Kidney (tissue), 14 donors: Measurements from ENCODE around the gene DPP9. TPM values are rescaled to one million over a fixed set of nuclear protein-coding genes. Genes with fewer than 3 reads are reported as not detected.

Source experiments
- DNase-seq, 5 donors: peaks; one replicate each; pipeline ENCODE4 v3.0.0-alpha.2; 2013 to 2020
- FAIRE-seq: peaks from 2 replicates; lab custom pipeline; 2012; peaks lifted over from hg19 to GRCh38; lab: Jason Lieb, UNC
- H3K27ac ChIP-seq, 2 donors: one replicate each; pipeline ENCODE4 v1.7.0; 2013; ENCODE audit warnings: low read depth in 2 of 2, low read length in 2 of 2, inconsistent platforms in 1 of 2
- H3K27me3 ChIP-seq: one replicate; pipeline ENCODE4 v1.7.1; 2013; ENCODE audit warnings: low read length, inconsistent platforms; ENCODE audit not compliant: control insufficient read depth, insufficient read depth
- H3K36me3 ChIP-seq, 3 donors: one replicate each; pipeline versions ENCODE4 v1.7.0 to v1.7.1; 2013; ENCODE audit warnings: low read length in 3 of 3, control low read depth in 1 of 3, inconsistent platforms in 1 of 3; ENCODE audit not compliant: insufficient read depth in 3 of 3, control insufficient read depth in 2 of 3
- H3K4me1 ChIP-seq, 3 donors: one replicate each; pipeline versions ENCODE4 v1.7.0 to v1.7.1; 2013; ENCODE audit warnings: low read length in 3 of 3, inconsistent platforms in 1 of 3, low read depth in 1 of 3; ENCODE audit not compliant: control insufficient read depth in 2 of 3, insufficient read depth in 2 of 3
- H3K4me3 ChIP-seq, 3 donors: one replicate each; pipeline versions ENCODE4 v1.7.0 to v1.8.1; 2013; ENCODE audit warnings: low read length in 3 of 3, control low read depth in 1 of 3, inconsistent platforms in 1 of 3
- H3K9ac ChIP-seq, 3 donors: one replicate each; pipeline versions ENCODE4 v1.7.0 to v1.7.1; 2013; ENCODE audit warnings: low read length in 3 of 3, control low read depth in 1 of 3, inconsistent platforms in 1 of 3
- H3K9me3 ChIP-seq, 3 donors: one replicate each; pipeline versions ENCODE4 v1.7.0 to v1.7.1; 2013; ENCODE audit warnings: low read length in 3 of 3, control low read depth in 1 of 3, inconsistent platforms in 1 of 3; ENCODE audit not compliant: control insufficient read depth in 2 of 3, insufficient read depth in 1 of 3
- intact Hi-C: fragments of 100-400 bp; cut with DNase I; formaldehyde crosslinking; loops from one replicate; pipeline ENCODE4 v1.11.1; 2022
- polyA plus RNA-seq: library from polyadenylated mRNA; stranded (reverse); fragments of 350-450 nt; fragmentation: Illumina TruSeq; extraction: RNeasy Lipid Tissue Mini Kit (QIAGEN cat#74804); gene quantifications from one replicate; pipeline ENCODE4 v1.2.3, GENCODE V29; 2014; ENCODE audit warnings: low read depth, low replicate concordance; ENCODE audit not compliant: insufficient read depth
- total RNA-seq: library from RNA; stranded (reverse); fragmentation: NEBNext Ultra II Directional; extraction: Animal tissue kit (Norgen Biotek cat#: 25700); gene quantifications from one replicate; pipeline ENCODE4 v1.2.1, GENCODE V29; 2021
- TF ChIP-seq, protein P1 (sequence below): IDR thresholded peaks from 3 replicates; pipeline ENCODE4 v1.5.1; 2012; ENCODE audit warnings: mild to moderate bottlenecking, moderate library complexity, borderline replicate concordance; ENCODE audit not compliant: insufficient read depth; ENCODE audit errors: extremely low read depth
- donor health status: control.
- donor health status: control.
- donor health status: control.
- donor health status: control.
- donor health status: control.
- donor health status: DM: yes; HTN: yes; CAD: no.
- donor health status: Normal renal cell carcinoma (clear cell type).

Gene DPP9
- total and polyA plus RNA-seq, 2 donors from 2014 or later = 14.0 to 61.9 TPM

DNA sequence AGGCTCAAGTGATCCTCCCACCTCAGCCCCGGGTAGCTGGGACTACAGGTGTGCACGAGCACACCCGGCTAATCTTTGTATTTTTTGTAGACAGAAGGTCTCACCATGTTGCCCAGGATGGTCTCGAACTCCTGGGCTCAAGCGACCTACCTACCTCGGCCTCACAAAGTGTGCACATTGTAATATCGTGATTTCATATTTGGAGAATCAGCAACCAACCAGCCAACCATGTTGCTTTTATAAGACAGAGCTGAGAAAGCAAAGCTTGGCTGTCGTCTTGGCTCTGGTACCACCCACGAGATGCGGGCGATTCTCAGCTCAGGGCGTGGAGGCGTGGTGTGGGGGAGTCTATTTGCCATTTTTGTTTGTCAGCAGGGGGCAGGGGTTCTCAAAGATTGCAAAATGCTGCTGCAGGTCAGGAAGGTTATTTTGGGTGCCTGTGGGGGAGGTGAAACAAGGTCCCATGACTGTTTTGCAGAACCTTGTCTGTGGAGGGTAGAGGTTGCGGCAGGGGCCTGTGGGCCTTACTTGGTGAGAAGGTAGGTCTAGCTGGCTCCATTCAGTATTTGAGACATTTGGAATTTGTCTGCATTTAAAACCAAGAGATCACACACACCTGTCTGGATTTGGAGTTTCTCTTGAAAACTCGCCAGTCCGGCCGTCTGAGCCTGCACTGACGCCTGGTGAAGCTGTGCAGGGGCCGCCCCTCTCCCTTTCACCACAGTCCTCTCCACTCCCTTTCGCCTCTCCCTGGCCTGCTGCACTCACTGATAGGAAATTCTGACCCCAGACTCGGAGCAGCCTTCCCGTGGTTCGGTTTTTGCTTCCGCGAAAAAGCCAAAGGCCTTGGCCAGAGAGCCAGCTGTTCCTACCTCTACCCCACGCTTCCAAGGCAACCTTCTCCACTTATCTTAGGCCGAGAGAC lies 68.9 kb downstream of the DPP9 start:
- no peak for DNase-seq
- H3K36me3 ChIP-seq = peaks cover 5 to 13% (median 8%) of the 10 kb centered on the region in 3 donors
- TF ChIP-seq, protein P1, sequence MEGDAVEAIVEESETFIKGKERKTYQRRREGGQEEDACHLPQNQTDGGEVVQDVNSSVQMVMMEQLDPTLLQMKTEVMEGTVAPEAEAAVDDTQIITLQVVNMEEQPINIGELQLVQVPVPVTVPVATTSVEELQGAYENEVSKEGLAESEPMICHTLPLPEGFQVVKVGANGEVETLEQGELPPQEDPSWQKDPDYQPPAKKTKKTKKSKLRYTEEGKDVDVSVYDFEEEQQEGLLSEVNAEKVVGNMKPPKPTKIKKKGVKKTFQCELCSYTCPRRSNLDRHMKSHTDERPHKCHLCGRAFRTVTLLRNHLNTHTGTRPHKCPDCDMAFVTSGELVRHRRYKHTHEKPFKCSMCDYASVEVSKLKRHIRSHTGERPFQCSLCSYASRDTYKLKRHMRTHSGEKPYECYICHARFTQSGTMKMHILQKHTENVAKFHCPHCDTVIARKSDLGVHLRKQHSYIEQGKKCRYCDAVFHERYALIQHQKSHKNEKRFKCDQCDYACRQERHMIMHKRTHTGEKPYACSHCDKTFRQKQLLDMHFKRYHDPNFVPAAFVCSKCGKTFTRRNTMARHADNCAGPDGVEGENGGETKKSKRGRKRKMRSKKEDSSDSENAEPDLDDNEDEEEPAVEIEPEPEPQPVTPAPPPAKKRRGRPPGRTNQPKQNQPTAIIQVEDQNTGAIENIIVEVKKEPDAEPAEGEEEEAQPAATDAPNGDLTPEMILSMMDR = no peak
- FAIRE-seq = no peak
- H3K27ac ChIP-seq = no peak overlapping the region
- intact Hi-C loops = no loop called here
- no peaks in the 10 kb centered on the region for H3K9me3 ChIP-seq
- no peak overlapping the region for H3K9ac ChIP-seq
- no peaks in the 10 kb centered on the region for H3K27me3 ChIP-seq
- peaks cover 0 to 1% (median 0%) of the 10 kb centered on the region in 3 donors for H3K4me1 ChIP-seq
- H3K4me3 ChIP-seq = no peak overlapping the region

DNA sequence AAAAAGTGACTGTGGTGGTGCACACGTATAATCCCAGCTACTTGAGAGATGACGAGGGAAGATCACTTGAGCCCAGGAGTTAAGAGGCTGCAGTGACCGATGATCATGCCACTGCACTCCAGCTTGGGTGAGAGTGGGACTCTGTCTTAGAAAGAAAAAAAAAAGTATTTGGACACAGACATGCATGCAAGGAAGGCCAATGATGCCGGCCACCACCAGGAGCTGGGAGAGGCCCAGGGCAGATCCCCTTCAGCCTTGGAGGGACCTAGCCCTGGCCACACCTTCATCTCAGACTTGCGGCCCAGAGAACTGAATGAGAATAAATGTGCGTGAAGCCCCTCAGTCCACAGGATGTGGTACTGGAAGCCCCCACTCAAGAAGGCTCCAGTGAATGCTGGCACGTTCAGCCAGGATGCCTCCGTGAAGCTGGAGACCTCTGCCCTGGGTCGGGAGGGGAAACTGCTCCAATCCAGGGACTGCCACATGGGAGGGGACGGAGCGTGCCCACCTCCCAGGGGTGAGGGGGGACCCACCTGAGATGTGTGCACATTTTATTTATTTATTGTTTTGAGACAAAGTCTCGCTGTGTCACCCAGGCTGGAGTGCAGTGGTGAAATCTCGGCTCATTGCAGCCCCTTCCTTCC lies 69.7 kb downstream of the DPP9 start:
- TF ChIP-seq, protein P1 = no peak
- no peak for FAIRE-seq
- no peak overlapping the region for H3K4me3 ChIP-seq
- H3K9ac ChIP-seq = no peak overlapping the region
- no peaks in the 10 kb centered on the region for H3K27me3 ChIP-seq
- peaks cover 3 to 9% (median 5%) of the 10 kb centered on the region in 3 donors for H3K36me3 ChIP-seq
- intact Hi-C loops = no loop called here
- H3K9me3 ChIP-seq = no peaks in the 10 kb centered on the region
- no peak overlapping the region for H3K27ac ChIP-seq
- no peak for DNase-seq
- peaks cover 0 to 5% (median 0%) of the 10 kb centered on the region in 3 donors for H3K4me1 ChIP-seq

DNA sequence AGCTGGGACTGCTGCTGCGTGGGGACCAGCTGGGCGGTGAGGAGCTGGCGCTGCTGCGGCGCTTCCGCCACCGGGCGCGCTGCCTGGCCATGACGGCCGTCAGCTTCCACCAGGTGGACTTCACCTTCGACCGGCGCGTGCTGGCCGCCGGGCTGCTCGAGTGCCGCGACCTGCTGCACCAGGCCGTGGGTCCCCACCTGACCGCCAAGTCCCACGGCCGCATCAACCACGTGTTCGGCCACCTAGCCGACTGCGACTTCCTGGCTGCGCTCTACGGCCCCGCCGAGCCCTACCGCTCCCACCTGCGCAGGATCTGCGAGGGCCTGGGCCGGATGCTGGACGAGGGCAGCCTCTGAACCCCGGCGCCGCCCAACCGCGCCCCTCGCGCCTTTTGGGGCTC lies 71.6 kb downstream of the DPP9 start:
- Histone ChIP-seq H3K9ac (no peak overlapping the region), H3K4me3 (no peak overlapping the region), H3K36me3 (no peaks in the 10 kb centered on the region), H3K9me3 (no peaks in the 10 kb centered on the region), H3K27me3 (no peaks in the 10 kb centered on the region), H3K27ac (no peak overlapping the region), H3K4me1 (peaks cover 0 to 10% (median 0%) of the 10 kb centered on the region in 3 donors)
- TF ChIP-seq, protein P1 = no peak
- DNase-seq = peak in 1 of 5 donors; percentile 74
- no peak for FAIRE-seq
- intact Hi-C loops = no loop called here
